ENCODE measurements around the gene HSCB. TPM values are rescaled to one million over a fixed set of nuclear protein-coding genes. Genes with fewer than 3 reads are reported as not detected.
"Not testable (repeated sequence)": the region's sequence is repeated elsewhere in the genome, so short reads cannot be mapped to it uniquely, and the experiment has no call there.

The HSCB gene
- total RNA-seq = 9.8 TPM
- long read RNA-seq, transcript HSCB-201 (6 exons, 1,114 nt) = major isoform, 8 of 9 reads
- long read RNA-seq, partial matches to known transcripts = 0 of 9 reads
- long read RNA-seq, other reads (novel, unspliced or antisense) = 0 of 9 reads

- peak; percentile 21 for TF ChIP-seq CTCF (IDR thresholded peaks at IDR 0.05; ENCODE audit: borderline replicate concordance)
- Histone ChIP-seq H3K9me3 (replicated peaks) (no peaks in the 10 kb centered on the region), H3K36me3 (peaks cover 33% of the 10 kb centered on the region), H3K4me1 (peaks cover 22% of the 10 kb centered on the region), H3K27me3 (ENCODE audit: low read depth) (no peaks in the 10 kb centered on the region), H3K27ac (replicated peaks) (peak within 1 kb of the TSS; percentile 100), H3K4me3 (peak within 1 kb of the TSS; percentile 100)
- intact Hi-C loops (cut with micrococcal nuclease) = no loop called here
- DNase-seq = peak; percentile 99
Observed at GRCh38 chr22:28741785-28742561, at the start of gene HSCB, which contains the start of gene CHEK2. HSCB (plus strand) TSS chr22:28742039; CDS start chr22:28742096, 57 bp downstream. CHEK2 (minus strand) TSS chr22:28741820; CDS start chr22:28734721, 7,099 bp downstream.

- intact Hi-C loops (cut with micrococcal nuclease); H3K27ac ChIP-seq (replicated peaks); DNase-seq; H3K4me3 ChIP-seq; H3K9me3 ChIP-seq (replicated peaks); H3K27me3 ChIP-seq (ENCODE audit: low read depth); H3K4me1 ChIP-seq; H3K36me3 ChIP-seq: not testable (repeated sequence)
Observed at GRCh38 chr22:28693041-28693760, 48.6 kb upstream of the HSCB start.

GRCh38 chr22:28702891-28703290, 38.9 kb upstream of the HSCB start:
- intact Hi-C loops (cut with micrococcal nuclease) = no loop called here
- TF ChIP-seq CTCF (IDR thresholded peaks at IDR 0.05; ENCODE audit: borderline replicate concordance) = no peak

GRCh38 chr22:28703436-28703835, 38.4 kb upstream of the HSCB start:
- Histone ChIP-seq H3K27ac (replicated peaks) (no peak overlapping the region), H3K4me3 (no peak overlapping the region), H3K36me3 (no peaks in the 10 kb centered on the region), H3K27me3 (ENCODE audit: low read depth) (no peaks in the 10 kb centered on the region), H3K4me1 (no peaks in the 10 kb centered on the region), H3K9me3 (replicated peaks) (no peaks in the 10 kb centered on the region)
- TF ChIP-seq CTCF (IDR thresholded peaks at IDR 0.05; ENCODE audit: borderline replicate concordance) = no peak
- intact Hi-C loops (cut with micrococcal nuclease) = no loop called here
- no peak for DNase-seq

More at GRCh38 chr22:28702891-28703290, 38.9 kb upstream of the HSCB start:
- no peak for DNase-seq
- Histone ChIP-seq H3K4me1 (no peaks in the 10 kb centered on the region), H3K27ac (replicated peaks) (no peak overlapping the region), H3K36me3 (no peaks in the 10 kb centered on the region), H3K9me3 (replicated peaks) (no peaks in the 10 kb centered on the region), H3K27me3 (ENCODE audit: low read depth) (no peaks in the 10 kb centered on the region), H3K4me3 (no peak overlapping the region)

- H3K4me1 ChIP-seq = peaks cover 22% of the 10 kb centered on the region
- no peak overlapping the region for H3K27ac ChIP-seq (replicated peaks)
- no peak for DNase-seq
- no peaks in the 10 kb centered on the region for H3K36me3 ChIP-seq
- no peaks in the 10 kb centered on the region for H3K27me3 ChIP-seq (ENCODE audit: low read depth)
- TF ChIP-seq CTCF (IDR thresholded peaks at IDR 0.05; ENCODE audit: borderline replicate concordance) = no peak
- H3K9me3 ChIP-seq (replicated peaks) = no peaks in the 10 kb centered on the region
- intact Hi-C loops (cut with micrococcal nuclease) = no loop called here
- H3K4me3 ChIP-seq = no peak overlapping the region
Observed at GRCh38 chr22:28706845-28707244, 35.0 kb upstream of the HSCB start.
